ENCODE measurements around the gene TNFRSF13B.
"Not testable (repeated sequence)": the region's sequence is repeated elsewhere in the genome, so short reads cannot be mapped to it uniquely, and the experiment has no call there.

The TNFRSF13B gene

GRCh38 chr17:17004997-17005614 is 33.2 kb upstream of the TNFRSF13B start:
- not testable (repeated sequence) for DNase-seq

DNA sequence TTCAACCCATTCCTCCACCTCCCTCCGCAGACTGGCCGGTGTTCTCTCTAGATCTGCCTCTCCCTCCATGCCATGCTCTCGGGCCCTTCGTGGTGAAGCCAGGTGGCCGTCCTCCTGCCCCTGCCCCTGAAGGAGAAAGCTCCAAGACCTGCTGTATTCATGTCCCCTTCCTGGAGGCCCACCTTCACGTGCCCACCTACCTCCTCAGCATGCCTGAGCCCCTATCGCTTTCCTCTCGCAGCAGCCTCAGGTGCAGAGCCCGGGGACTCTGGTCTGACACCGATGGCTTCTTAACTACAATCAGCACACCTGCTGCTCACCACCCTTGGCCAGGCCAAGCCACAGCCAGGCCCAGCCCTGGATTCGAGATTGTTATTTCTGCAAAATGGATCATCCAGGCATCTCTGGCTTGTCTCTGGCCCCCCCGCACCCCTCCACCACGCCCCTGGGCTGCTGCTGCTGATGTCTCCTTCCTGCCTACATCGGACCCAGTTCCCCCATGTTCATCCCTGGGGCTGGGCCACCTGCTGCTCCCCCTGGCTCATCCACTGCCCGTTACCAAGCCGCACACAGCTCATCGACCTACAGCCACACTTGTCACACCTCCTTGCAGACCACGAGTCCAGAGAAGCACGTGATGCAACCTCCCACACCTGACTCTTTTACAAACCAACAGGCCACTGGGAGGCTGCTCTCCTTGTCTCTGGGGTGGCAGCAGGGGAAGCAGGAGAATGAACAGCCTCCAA is 32.5 kb upstream of the TNFRSF13B start:
- no peak for DNase-seq

DNA sequence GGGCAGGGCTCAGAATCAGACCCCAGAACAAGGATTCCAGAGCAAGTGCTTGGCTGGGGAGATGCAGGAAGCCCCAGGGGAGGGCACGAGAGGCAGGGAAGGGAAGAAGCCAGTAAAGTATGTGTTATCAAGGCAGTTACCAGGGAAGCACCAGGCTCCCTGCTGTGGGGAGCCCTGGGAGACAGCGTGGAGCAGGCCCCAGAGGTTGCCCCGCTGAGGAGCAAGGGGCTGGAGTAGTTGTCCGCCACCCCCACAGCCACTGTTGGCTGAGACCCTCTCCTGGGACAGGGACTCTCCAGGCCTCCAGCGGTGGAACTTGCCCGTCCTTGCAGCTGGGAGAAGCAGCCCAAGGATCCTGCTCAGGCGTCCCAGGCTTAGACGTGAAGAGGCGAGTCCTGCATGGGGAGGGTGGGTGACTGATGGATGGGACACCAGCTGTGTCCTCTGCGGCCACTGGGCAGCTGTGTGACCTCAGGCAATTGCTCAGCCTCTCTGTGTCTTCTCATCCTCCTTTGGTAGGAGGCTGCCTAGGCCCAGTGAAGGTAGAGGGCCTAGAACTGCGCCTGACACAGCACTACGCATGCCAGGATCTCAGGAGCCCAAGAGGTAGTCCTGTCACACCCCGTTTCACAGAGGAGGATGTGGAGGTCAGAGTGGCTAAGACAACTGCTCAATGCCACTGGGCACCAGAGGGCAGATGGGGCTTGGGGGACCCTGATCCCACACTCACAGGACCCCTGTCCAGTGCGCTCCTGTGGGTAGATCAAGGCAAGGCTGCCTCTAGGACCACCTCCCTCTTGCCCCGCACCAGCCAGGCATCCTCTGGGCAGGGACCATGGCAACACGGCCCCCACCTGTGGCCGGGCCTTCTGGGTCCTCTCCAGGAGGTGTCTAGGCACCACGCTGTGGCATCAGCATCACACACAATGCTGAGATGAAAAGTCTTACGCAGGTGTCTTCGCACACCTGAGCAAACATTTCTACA is 31.1 kb upstream of the TNFRSF13B start:
- DNase-seq: not testable (repeated sequence)

- DNase-seq: peak; percentile 21
Measured at GRCh38 chr17:17001874-17002520, 30.1 kb upstream of the TNFRSF13B start.

DNA sequence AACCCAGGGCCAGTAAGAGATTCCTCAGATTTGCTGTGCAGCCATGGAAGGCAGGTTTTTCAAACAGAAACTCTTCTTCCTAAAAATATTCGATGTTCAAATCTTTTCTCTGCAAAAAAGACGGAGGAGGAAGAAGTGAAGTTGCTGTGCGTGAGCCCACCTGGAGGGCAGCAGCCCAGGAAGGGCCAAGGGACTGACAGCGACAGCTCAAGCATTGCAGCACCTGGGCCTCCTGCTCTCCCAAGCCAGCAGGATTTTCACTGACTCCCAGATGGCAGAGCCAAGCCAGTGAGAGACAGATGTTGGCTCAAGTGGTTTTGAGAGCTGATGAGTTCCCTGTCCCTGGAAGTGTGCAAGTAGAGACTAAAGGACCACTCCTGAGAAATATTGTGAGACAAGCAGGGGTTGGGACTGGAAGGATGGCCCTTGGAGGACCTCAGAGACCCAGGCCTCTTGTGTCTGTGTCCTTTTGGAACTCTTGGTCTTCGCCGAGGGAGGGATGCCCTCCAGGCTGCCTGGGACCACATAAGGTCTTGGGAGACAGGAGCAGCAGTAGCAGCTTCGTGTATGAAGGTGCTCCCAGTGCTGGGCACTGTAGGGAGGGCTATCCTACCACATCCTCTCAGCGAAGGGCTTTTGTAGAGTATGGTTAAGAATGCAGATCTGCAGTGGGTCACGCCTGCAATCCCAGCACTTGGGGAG is 29.3 kb upstream of the TNFRSF13B start:
- DNase-seq: no peak

GRCh38 chr17:16999931-17000625 is 28.2 kb upstream of the TNFRSF13B start:
- DNase-seq: no peak

GRCh38 chr17:16997514-16998429 is 25.9 kb upstream of the TNFRSF13B start:
- DNase-seq: no peak

- not testable (repeated sequence) for DNase-seq
Measured at GRCh38 chr17:16996726-16997125, 24.8 kb upstream of the TNFRSF13B start.

- DNase-seq: no peak
Measured at GRCh38 chr17:16995930-16996329, 24.0 kb upstream of the TNFRSF13B start.

- DNase-seq: no peak
Measured at GRCh38 chr17:16994631-16995030, 22.7 kb upstream of the TNFRSF13B start.

GRCh38 chr17:16991349-16992009 is 19.6 kb upstream of the TNFRSF13B start:
- DNase-seq: no peak

GRCh38 chr17:16989953-16990860 is 18.3 kb upstream of the TNFRSF13B start:
- DNase-seq: no peak

DNA sequence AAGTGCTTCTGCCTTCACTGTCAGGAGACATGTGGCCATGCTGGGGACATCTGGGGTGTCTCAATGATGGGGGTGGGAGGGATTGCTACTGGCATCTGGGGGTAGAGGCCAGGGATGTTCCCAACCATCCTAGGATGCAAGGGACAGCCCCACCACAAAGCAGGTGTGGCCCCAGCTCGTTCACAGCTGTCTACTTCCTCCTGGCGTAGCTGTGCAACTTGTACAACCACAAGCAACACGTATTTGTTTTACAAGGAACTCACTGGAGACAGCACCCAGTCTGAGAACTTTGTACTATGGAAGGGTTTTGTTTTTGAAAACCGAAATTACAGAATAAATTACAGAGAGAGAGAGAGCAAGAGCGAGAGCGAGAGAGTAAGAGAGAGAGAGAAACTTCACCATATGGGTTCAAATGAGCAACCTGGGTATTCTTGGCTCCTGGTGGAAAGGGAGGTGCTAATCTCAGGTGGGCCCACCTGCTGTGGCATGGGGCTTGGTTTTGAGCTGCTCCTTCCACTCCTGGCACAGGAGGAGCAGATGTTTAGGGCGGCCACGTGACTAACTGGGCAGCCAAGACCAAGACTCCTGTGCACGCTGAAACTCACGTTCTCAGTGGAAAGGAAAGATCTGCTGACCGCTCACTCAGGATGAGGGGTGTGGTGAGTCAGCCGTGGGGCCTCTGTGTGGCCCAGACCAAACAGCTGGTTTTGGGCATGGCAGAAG is 17.5 kb upstream of the TNFRSF13B start:
- DNase-seq: no peak

DNA sequence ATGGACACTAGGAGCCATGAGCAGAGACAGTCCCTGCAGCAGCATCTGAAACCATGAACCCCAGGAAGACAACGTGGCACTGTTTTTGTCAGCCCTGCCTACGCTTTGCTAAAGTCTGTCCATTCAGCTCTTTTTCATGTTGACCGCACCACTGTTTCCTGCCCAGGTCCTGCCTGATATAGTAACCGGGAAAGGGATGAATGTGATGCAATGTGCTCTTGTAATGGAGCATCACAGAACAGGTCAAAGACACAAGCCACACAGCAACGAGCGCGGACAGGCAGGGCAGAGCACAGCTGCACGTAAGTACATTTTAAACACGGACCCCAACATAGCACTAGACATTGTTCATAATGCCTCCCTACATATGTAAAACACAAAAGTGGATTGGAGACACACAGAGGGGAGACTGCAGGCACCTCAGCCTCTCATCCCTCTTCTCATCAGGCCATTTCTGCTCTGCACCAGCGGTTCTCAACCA is 16.9 kb upstream of the TNFRSF13B start:
- DNase-seq: no peak

DNA sequence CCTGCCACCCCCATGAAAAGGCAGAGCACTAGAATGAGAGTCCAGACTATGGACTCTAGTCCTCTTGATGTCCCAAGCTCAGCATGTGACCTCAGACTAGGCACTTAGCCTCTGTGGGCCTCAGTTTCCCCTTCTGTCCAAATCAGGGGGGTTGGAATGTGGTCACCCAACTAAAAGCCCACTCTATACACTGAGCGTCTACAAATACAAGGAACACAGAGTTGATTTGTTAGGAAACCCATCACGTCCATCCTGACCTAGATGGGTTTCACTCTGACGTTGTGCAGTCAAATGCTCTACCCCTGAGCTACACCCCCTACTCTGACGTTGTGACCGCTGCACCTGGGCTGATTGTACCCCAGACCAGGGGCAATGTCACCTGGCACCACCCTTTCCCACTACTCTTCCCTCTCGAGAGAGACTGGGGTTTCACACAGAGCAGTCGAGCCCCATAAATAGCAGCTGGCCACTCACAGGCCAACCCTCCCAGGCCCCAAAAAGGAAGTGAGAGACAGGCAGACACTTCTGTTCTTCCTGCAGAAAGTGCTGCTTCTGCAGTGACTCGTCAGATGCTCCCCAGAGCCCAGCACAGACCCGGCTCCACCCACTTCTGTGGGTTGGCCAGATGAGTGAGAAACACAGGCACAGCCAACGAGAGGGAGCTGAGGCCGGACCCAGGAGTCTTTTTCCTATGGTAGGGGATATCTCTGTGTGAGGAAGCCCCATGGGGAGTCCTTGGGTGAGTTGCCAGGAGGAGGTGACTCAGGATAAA is 16.1 kb upstream of the TNFRSF13B start:
- no peak for DNase-seq

- DNase-seq: no peak
Measured at GRCh38 chr17:16987066-16987829, 15.3 kb upstream of the TNFRSF13B start.
